Measurements from ENCODE around the gene ANP32B. TPM values are rescaled to one million over a fixed set of nuclear protein-coding genes. Genes with fewer than 3 reads are reported as not detected.
A peak's percentile ranks its signal among the peaks of the same experiment; 100 is the strongest.

The ANP32B gene
- total RNA-seq, 2 experiments from 2014 or later = 32.1 to 389 TPM

DNA sequence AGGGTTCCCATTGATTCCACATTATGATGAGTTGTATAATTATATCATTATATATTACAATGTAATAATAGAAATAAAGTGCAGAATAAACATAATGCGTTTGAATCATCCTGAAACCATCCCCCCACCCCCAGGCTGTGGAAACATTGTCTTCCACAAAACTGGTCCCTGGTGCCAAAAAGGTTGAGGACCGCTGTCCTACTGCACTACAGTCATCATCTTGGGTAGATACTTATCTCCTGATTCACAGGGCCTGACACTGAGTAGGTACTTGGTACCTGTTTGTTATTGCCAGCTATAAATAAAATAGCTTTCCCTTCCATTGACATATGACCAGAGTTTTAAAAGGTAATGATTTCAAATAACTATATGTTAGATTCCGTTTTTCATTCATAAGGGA, 25.6 kb downstream of the ANP32B start:
- Histone ChIP-seq H3K9me2 (ENCODE audit: insufficient read depth, low read length) (no peaks in the 10 kb centered on the region), H3K4me1 (ENCODE audit: insufficient read depth, low read length, poor library complexity, severe bottlenecking) (peaks cover 24% of the 10 kb centered on the region), H3K36me3 (ENCODE audit: insufficient read depth, low read length) (peaks cover 100% of the 10 kb centered on the region), H3K4me2 (ENCODE audit: low read length) (no peak overlapping the region), H3K27ac (ENCODE audit: low read depth, low read length, poor library complexity, severe bottlenecking) (no peak overlapping the region), H3K9me3 (ENCODE audit: low read length) (no peaks in the 10 kb centered on the region), H3K4me3 (ENCODE audit: low read depth, low read length, poor library complexity, severe bottlenecking) (no peak overlapping the region), H2AFZ (ENCODE audit: low read length) (no peak overlapping the region), H4K20me1 (ENCODE audit: insufficient read depth, low read length) (peaks cover 38% of the 10 kb centered on the region), H3K79me2 (ENCODE audit: insufficient read depth, low read depth, low read length) (peaks cover 80% of the 10 kb centered on the region)
- no TSS peak for BruUV-seq (replicated peaks)
- ChIA-PET CTCF (ENCODE audit: unreplicated experiment) (no interaction called here), POLR2A (interaction anchor here (0.6 to 1.0 kb wide), 2 partner anchors 10 to 1832 kb away, joined by 5 to 6 read pairs; no protein-coding TSS in a partner anchor)
- TF ChIP-seq EZH2phosphoT487 (IDR thresholded peaks at IDR 0.05; ENCODE audit: borderline replicate concordance, low read depth, low read length) = no peak
- TF ChIP-seq, protein P1, sequence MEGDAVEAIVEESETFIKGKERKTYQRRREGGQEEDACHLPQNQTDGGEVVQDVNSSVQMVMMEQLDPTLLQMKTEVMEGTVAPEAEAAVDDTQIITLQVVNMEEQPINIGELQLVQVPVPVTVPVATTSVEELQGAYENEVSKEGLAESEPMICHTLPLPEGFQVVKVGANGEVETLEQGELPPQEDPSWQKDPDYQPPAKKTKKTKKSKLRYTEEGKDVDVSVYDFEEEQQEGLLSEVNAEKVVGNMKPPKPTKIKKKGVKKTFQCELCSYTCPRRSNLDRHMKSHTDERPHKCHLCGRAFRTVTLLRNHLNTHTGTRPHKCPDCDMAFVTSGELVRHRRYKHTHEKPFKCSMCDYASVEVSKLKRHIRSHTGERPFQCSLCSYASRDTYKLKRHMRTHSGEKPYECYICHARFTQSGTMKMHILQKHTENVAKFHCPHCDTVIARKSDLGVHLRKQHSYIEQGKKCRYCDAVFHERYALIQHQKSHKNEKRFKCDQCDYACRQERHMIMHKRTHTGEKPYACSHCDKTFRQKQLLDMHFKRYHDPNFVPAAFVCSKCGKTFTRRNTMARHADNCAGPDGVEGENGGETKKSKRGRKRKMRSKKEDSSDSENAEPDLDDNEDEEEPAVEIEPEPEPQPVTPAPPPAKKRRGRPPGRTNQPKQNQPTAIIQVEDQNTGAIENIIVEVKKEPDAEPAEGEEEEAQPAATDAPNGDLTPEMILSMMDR (conservative IDR thresholded peaks at IDR 0.05; ENCODE audit: low read length) = no peak
- intact Hi-C loops (cut with micrococcal nuclease; ENCODE audit: unreplicated experiment) = no loop called here
- DNase-seq (ENCODE audit: low spot score) = no peak

DNA sequence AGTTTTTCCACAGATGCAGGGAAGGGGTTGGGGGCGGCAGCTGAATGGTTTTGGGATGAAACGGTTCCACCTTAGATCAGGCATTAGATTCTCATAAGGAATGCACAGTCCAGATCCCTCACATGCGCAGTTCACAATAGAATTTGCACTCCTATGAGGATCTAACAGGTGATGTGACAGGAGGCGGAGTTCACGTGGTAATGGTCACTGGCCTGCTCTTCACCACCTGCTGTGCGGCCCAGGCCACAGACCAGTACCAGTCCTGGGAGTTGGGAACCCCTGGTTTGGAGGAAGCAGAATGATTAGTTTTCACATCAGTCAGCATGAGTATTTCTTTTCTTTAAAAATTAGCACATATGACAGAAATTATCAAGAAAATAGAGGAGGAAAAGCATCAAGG, 26.3 kb downstream of the ANP32B start:
- DNase-seq (ENCODE audit: low spot score) = no peak
- H3K9me3 ChIP-seq (ENCODE audit: low read length) = no peaks in the 10 kb centered on the region
- peak overlapping the region; percentile 34; the same call in 1 of the 2 replicates for H3K4me2 ChIP-seq (ENCODE audit: low read length)
- peaks cover 24% of the 10 kb centered on the region for H3K4me1 ChIP-seq (ENCODE audit: insufficient read depth, low read length, poor library complexity, severe bottlenecking)
- H3K4me3 ChIP-seq (ENCODE audit: low read depth, low read length, poor library complexity, severe bottlenecking) = no peak overlapping the region
- H3K79me2 ChIP-seq (ENCODE audit: insufficient read depth, low read depth, low read length) = peaks cover 73% of the 10 kb centered on the region
- no peaks in the 10 kb centered on the region for H3K9me2 ChIP-seq (ENCODE audit: insufficient read depth, low read length)
- H3K27ac ChIP-seq (ENCODE audit: low read depth, low read length, poor library complexity, severe bottlenecking) = peak overlapping the region; percentile 33
- H2AFZ ChIP-seq (ENCODE audit: low read length) = no peak overlapping the region
- BruUV-seq (replicated peaks) = no TSS peak
- intact Hi-C loops (cut with micrococcal nuclease; ENCODE audit: unreplicated experiment) = no loop called here
- ChIA-PET CTCF (ENCODE audit: unreplicated experiment) (no interaction called here), POLR2A (interaction anchor here (0.6 to 1.0 kb wide), 2 partner anchors 11 to 1831 kb away, joined by 5 to 6 read pairs; no protein-coding TSS in a partner anchor)
- H4K20me1 ChIP-seq (ENCODE audit: insufficient read depth, low read length) = peaks cover 33% of the 10 kb centered on the region
- H3K36me3 ChIP-seq (ENCODE audit: insufficient read depth, low read length) = peaks cover 100% of the 10 kb centered on the region
- TF ChIP-seq, protein P1 (conservative IDR thresholded peaks at IDR 0.05; ENCODE audit: low read length) = no peak
- TF ChIP-seq EZH2phosphoT487 (IDR thresholded peaks at IDR 0.05; ENCODE audit: borderline replicate concordance, low read depth, low read length) = no peak

GRCh38 chr9:98009936-98010335, 26.8 kb downstream of the ANP32B start:
- POLR2A ChIA-PET = interaction anchor here (1.3 to 1.4 kb wide), 3 partner anchors 9 to 88 kb away, joined by 4 to 5 read pairs (median 4); partner anchors contain the start of gene TRMO
- H4K20me1 ChIP-seq (ENCODE audit: insufficient read depth, low read length) = peaks cover 28% of the 10 kb centered on the region
- CTCF ChIA-PET (ENCODE audit: unreplicated experiment) = no interaction called here
- peaks cover 68% of the 10 kb centered on the region for H3K79me2 ChIP-seq (ENCODE audit: insufficient read depth, low read depth, low read length)
- H3K27ac ChIP-seq (ENCODE audit: low read depth, low read length, poor library complexity, severe bottlenecking) = peak overlapping the region; percentile 33
- TF ChIP-seq, protein P1 (conservative IDR thresholded peaks at IDR 0.05; ENCODE audit: low read length) = no peak
- TF ChIP-seq EZH2phosphoT487 (IDR thresholded peaks at IDR 0.05; ENCODE audit: borderline replicate concordance, low read depth, low read length) = no peak
- peaks cover 100% of the 10 kb centered on the region for H3K36me3 ChIP-seq (ENCODE audit: insufficient read depth, low read length)
- intact Hi-C loops (cut with micrococcal nuclease; ENCODE audit: unreplicated experiment) = loop anchor here (1.0 kb wide), 1 partner anchor 27 kb away; the partner anchor contains the start of gene ANP32B
- H2AFZ ChIP-seq (ENCODE audit: low read length) = no peak overlapping the region
- H3K4me1 ChIP-seq (ENCODE audit: insufficient read depth, low read length, poor library complexity, severe bottlenecking) = peaks cover 24% of the 10 kb centered on the region
- H3K4me2 ChIP-seq (ENCODE audit: low read length) = peak overlapping the region; percentile 34
- TSS peak; percentile 2 for BruUV-seq (replicated peaks)
- no peaks in the 10 kb centered on the region for H3K9me3 ChIP-seq (ENCODE audit: low read length)
- no peaks in the 10 kb centered on the region for H3K9me2 ChIP-seq (ENCODE audit: insufficient read depth, low read length)
- H3K4me3 ChIP-seq (ENCODE audit: low read depth, low read length, poor library complexity, severe bottlenecking) = no peak overlapping the region
- DNase-seq (ENCODE audit: low spot score) = no peak

All from OCI-LY7 (cell line).